HG03469 (cell line): Measurements from ENCODE around the gene ATP2C2.
"Not testable (repeated sequence)": the region's sequence is repeated elsewhere in the genome, so short reads cannot be mapped to it uniquely, and the experiment has no call there.

Source experiments
- ATAC-seq: cut with Tn5 transposase; IDR thresholded peaks from one replicate; pipeline ENCODE4 v1.9.1; 2021; ENCODE audit warnings: mild to moderate bottlenecking, moderate library complexity, moderate number of reproducible peaks; ENCODE audit not compliant: unreplicated experiment

Gene ATP2C2

GRCh38 chr16:84368308-84368996 lies at the start of gene ATP2C2:
Gene ATP2C2, plus strand, starts transcription at chr16:84368538. Its CDS starts 78 bp downstream, at chr16:84368616.
- ATAC-seq = no peak

- no peak for ATAC-seq
Observed at GRCh38 chr16:84319146-84319760, 49.1 kb upstream of the ATP2C2 start.

- ATAC-seq = no peak
Observed at GRCh38 chr16:84320511-84320910, 47.8 kb upstream of the ATP2C2 start.

- ATAC-seq = no peak
Observed at GRCh38 chr16:84321932-84322331, 46.4 kb upstream of the ATP2C2 start.

- no peak for ATAC-seq
Observed at GRCh38 chr16:84322749-84323148, 45.6 kb upstream of the ATP2C2 start.

- ATAC-seq = no peak
Observed at GRCh38 chr16:84323606-84324005, 44.7 kb upstream of the ATP2C2 start.

GRCh38 chr16:84324434-84325262 lies 43.7 kb upstream of the ATP2C2 start:
- no peak for ATAC-seq

GRCh38 chr16:84326545-84326944 lies 41.8 kb upstream of the ATP2C2 start:
- ATAC-seq = no peak

GRCh38 chr16:84327926-84328505 lies 40.3 kb upstream of the ATP2C2 start:
- ATAC-seq = no peak

GRCh38 chr16:84329016-84329415 lies 39.3 kb upstream of the ATP2C2 start:
- ATAC-seq = no peak

- no peak for ATAC-seq
Observed at GRCh38 chr16:84329843-84330684, 38.3 kb upstream of the ATP2C2 start.

GRCh38 chr16:84330685-84331050 lies 37.7 kb upstream of the ATP2C2 start:
- no peak for ATAC-seq

- no peak for ATAC-seq
Observed at GRCh38 chr16:84331998-84332780, 36.1 kb upstream of the ATP2C2 start.

GRCh38 chr16:84332975-84333684 lies 35.2 kb upstream of the ATP2C2 start:
- no peak for ATAC-seq

GRCh38 chr16:84334058-84334457 lies 34.3 kb upstream of the ATP2C2 start:
- no peak for ATAC-seq

- no peak for ATAC-seq
Observed at GRCh38 chr16:84334482-84334881, 33.9 kb upstream of the ATP2C2 start.

GRCh38 chr16:84337236-84337635 lies 31.1 kb upstream of the ATP2C2 start:
- not testable (repeated sequence) for ATAC-seq

- no peak for ATAC-seq
Observed at GRCh38 chr16:84339311-84339710, 29.0 kb upstream of the ATP2C2 start.

GRCh38 chr16:84339766-84340165 lies 28.6 kb upstream of the ATP2C2 start:
- ATAC-seq = no peak
